Stimulated activated naive B cell treated with anti-CD40 and anti-IgM and Interleukin-4, amounts not matched to agents 10 μg/mL and 1 μg/mL and 100 μg/mL, for 72 hours (primary cell): ENCODE measurements around the gene RHBDF1.

ENCODE experiments used
- ATAC-seq, 2 donors: fragments of 150-1000 bp; cut with Tn5 transposase; replicated peaks; 2 replicates each; pipeline ENCODE4 v1.10.0; 2021; ENCODE audit warnings: moderate library complexity in 1 of 2
- DNase-seq: peaks from one replicate; pipeline ENCODE4 v3.0.0; 2021
- H3K27ac Mint-ChIP-seq: one replicate; pipeline ENCODE4 v1.8.0; 2022; ENCODE audit warnings: mild to moderate bottlenecking, mixed read lengths
- H3K27me3 Mint-ChIP-seq, 2 donors: one replicate each; pipeline ENCODE4 v1.8.0; 2022; ENCODE audit warnings: mixed read lengths in 2 of 2
- H3K36me3 Mint-ChIP-seq, 2 donors: one replicate each; pipeline ENCODE4 v1.8.0; 2022; ENCODE audit warnings: mixed read lengths in 2 of 2, mild to moderate bottlenecking in 1 of 2
- H3K4me1 Mint-ChIP-seq, 2 donors: one replicate each; pipeline ENCODE4 v1.8.0; 2022; ENCODE audit warnings: mixed read lengths in 2 of 2, mild to moderate bottlenecking in 1 of 2
- H3K4me3 Mint-ChIP-seq, 2 donors: one replicate each; pipeline ENCODE4 v1.8.0; 2022; ENCODE audit warnings: mild to moderate bottlenecking in 2 of 2, mixed read lengths in 2 of 2, moderate library complexity in 1 of 2
- H3K9me3 Mint-ChIP-seq, 2 donors: one replicate each; pipeline ENCODE4 v1.8.0; 2022; ENCODE audit warnings: mixed read lengths in 2 of 2, mild to moderate bottlenecking in 1 of 2

RHBDF1 gene

GRCh38 chr16:84718-85406 is 12.4 kb upstream of the RHBDF1 start:
- Mint-ChIP-seq H3K4me1 (peaks cover 39 to 57% of the 10 kb centered on the region in 2 donors), H3K27me3 (no peaks in the 10 kb centered on the region), H3K27ac (peak overlapping the region; percentile 88), H3K9me3 (no peaks in the 10 kb centered on the region), H3K4me3 (peak overlapping the region; percentile 66 to 75), H3K36me3 (peaks cover 55 to 59% of the 10 kb centered on the region in 2 donors)
- DNase-seq (peak; percentile 86), ATAC-seq (peak; percentile 88 to 90)

- peaks cover 46 to 66% of the 10 kb centered on the region in 2 donors for H3K4me1 Mint-ChIP-seq
- no peak for DNase-seq
- ATAC-seq, result peak in 1 of 2 donors; percentile 3
- no peaks in the 10 kb centered on the region for H3K27me3 Mint-ChIP-seq
- H3K27ac Mint-ChIP-seq, result peak overlapping the region; percentile 88
- peak overlapping the region; percentile 59 to 66 for H3K4me3 Mint-ChIP-seq
- peaks cover 61% of the 10 kb centered on the region in 2 donors for H3K36me3 Mint-ChIP-seq
- H3K9me3 Mint-ChIP-seq, result no peaks in the 10 kb centered on the region
These were observed 11.6 kb upstream of the RHBDF1 start for GRCh38 chr16:83781-84615.

GRCh38 chr16:83060-83603 is 10.7 kb upstream of the RHBDF1 start:
- Mint-ChIP-seq H3K9me3 (no peaks in the 10 kb centered on the region), H3K27me3 (no peaks in the 10 kb centered on the region), H3K4me1 (peaks cover 51 to 71% of the 10 kb centered on the region in 2 donors), H3K27ac (peak overlapping the region; percentile 88), H3K4me3 (peak overlapping the region in 1 of 2 donors; percentile 51), H3K36me3 (peaks cover 58% of the 10 kb centered on the region in 2 donors)
- DNase-seq (no peak), ATAC-seq (no peak)

GRCh38 chr16:79151-80054 is 7.0 kb upstream of the RHBDF1 start:
- Mint-ChIP-seq H3K9me3 (no peaks in the 10 kb centered on the region), H3K27ac (peak overlapping the region; percentile 94), H3K4me1 (peaks cover 46 to 67% of the 10 kb centered on the region in 2 donors), H3K4me3 (peak overlapping the region; percentile 88 to 92), H3K27me3 (peaks cover 6 to 7% of the 10 kb centered on the region in 2 donors), H3K36me3 (peaks cover 31 to 32% of the 10 kb centered on the region in 2 donors)
- no peak for DNase-seq
- no peak for ATAC-seq

- Mint-ChIP-seq H3K27ac (peak overlapping the region; percentile 94), H3K4me3 (peak overlapping the region; percentile 88 to 92), H3K9me3 (no peaks in the 10 kb centered on the region), H3K27me3 (peaks cover 13 to 15% of the 10 kb centered on the region in 2 donors), H3K4me1 (peaks cover 41 to 59% of the 10 kb centered on the region in 2 donors), H3K36me3 (peaks cover 24 to 26% of the 10 kb centered on the region in 2 donors)
- DNase-seq, result no peak
- ATAC-seq, result peak; percentile 40 to 41
These were observed 6.2 kb upstream of the RHBDF1 start for GRCh38 chr16:78444-79150.

- peak; percentile 80 for DNase-seq
- peak; percentile 77 to 84 for ATAC-seq
- peaks cover 20% of the 10 kb centered on the region in 2 donors for H3K36me3 Mint-ChIP-seq
- H3K27ac Mint-ChIP-seq, result peak within 1 kb of the TSS; percentile 94
- peaks cover 16 to 21% of the 10 kb centered on the region in 2 donors for H3K27me3 Mint-ChIP-seq
- peaks cover 38 to 53% of the 10 kb centered on the region in 2 donors for H3K4me1 Mint-ChIP-seq
- H3K9me3 Mint-ChIP-seq, result no peaks in the 10 kb centered on the region
- peak within 1 kb of the TSS; percentile 88 to 92 for H3K4me3 Mint-ChIP-seq
These were observed 5.5 kb upstream of the RHBDF1 start, which contains the start of gene MPG for GRCh38 chr16:77807-78443. Gene MPG (plus strand): TSS chr16:78225. CDS start chr16:78310, 85 bp downstream.

- H3K4me3 Mint-ChIP-seq, result peak overlapping the region; percentile 84 to 88
- H3K27me3 Mint-ChIP-seq, result peaks cover 19 to 25% of the 10 kb centered on the region in 2 donors
- DNase-seq (peak; percentile 51), ATAC-seq (peak; percentile 66 to 67)
- H3K4me1 Mint-ChIP-seq, result peaks cover 36 to 48% of the 10 kb centered on the region in 2 donors
- H3K36me3 Mint-ChIP-seq, result peaks cover 15 to 16% of the 10 kb centered on the region in 2 donors
- no peaks in the 10 kb centered on the region for H3K9me3 Mint-ChIP-seq
- peak overlapping the region; percentile 85 for H3K27ac Mint-ChIP-seq
These were observed 4.9 kb upstream of the RHBDF1 start for GRCh38 chr16:77273-77806.

- no peaks in the 10 kb centered on the region for H3K9me3 Mint-ChIP-seq
- peaks cover 32 to 44% of the 10 kb centered on the region in 2 donors for H3K4me1 Mint-ChIP-seq
- no peak for ATAC-seq
- peak overlapping the region; percentile 84 to 88 for H3K4me3 Mint-ChIP-seq
- H3K27ac Mint-ChIP-seq, result peak overlapping the region; percentile 85
- no peak for DNase-seq
- H3K27me3 Mint-ChIP-seq, result peaks cover 19 to 25% of the 10 kb centered on the region in 2 donors
- H3K36me3 Mint-ChIP-seq, result peaks cover 15 to 16% of the 10 kb centered on the region in 2 donors
These were observed 4.3 kb upstream of the RHBDF1 start for GRCh38 chr16:76535-77272.

- H3K9me3 Mint-ChIP-seq, result no peaks in the 10 kb centered on the region
- H3K27ac Mint-ChIP-seq, result peak overlapping the region; percentile 75
- DNase-seq, result no peak
- peaks cover 12% of the 10 kb centered on the region in 2 donors for H3K36me3 Mint-ChIP-seq
- H3K4me3 Mint-ChIP-seq, result peak overlapping the region in 1 of 2 donors; percentile 88
- H3K27me3 Mint-ChIP-seq, result peaks cover 20 to 27% of the 10 kb centered on the region in 2 donors
- H3K4me1 Mint-ChIP-seq, result peaks cover 30 to 40% of the 10 kb centered on the region in 2 donors
- ATAC-seq, result no peak
These were observed 3.4 kb upstream of the RHBDF1 start for GRCh38 chr16:75580-76501.

GRCh38 chr16:74747-75334 is 2.4 kb upstream of the RHBDF1 start:
- ATAC-seq, result no peak

More at GRCh38 chr16:74747-75334, 2.4 kb upstream of the RHBDF1 start:
- DNase-seq, result no peak
- Mint-ChIP-seq H3K36me3 (peaks cover 2 to 6% of the 10 kb centered on the region in 2 donors), H3K4me3 (no peak overlapping the region), H3K27me3 (peaks cover 28 to 37% of the 10 kb centered on the region in 2 donors), H3K9me3 (no peaks in the 10 kb centered on the region), H3K27ac (no peak overlapping the region), H3K4me1 (peaks cover 28 to 31% of the 10 kb centered on the region in 2 donors)
